SKM-1 treated with dmso at 0.1 percent for 144 hours (cell line): ENCODE data around the gene INPP5A.

Source experiments
- DNase-seq: peaks from one replicate; lab custom pipeline; 2025; ENCODE audit not compliant: unreplicated experiment; lab: John Stamatoyannopoulos, UW

The INPP5A gene

GRCh38 chr10:132655735-132656134 is 118.1 kb downstream of the INPP5A start:
- no peak for DNase-seq

DNA sequence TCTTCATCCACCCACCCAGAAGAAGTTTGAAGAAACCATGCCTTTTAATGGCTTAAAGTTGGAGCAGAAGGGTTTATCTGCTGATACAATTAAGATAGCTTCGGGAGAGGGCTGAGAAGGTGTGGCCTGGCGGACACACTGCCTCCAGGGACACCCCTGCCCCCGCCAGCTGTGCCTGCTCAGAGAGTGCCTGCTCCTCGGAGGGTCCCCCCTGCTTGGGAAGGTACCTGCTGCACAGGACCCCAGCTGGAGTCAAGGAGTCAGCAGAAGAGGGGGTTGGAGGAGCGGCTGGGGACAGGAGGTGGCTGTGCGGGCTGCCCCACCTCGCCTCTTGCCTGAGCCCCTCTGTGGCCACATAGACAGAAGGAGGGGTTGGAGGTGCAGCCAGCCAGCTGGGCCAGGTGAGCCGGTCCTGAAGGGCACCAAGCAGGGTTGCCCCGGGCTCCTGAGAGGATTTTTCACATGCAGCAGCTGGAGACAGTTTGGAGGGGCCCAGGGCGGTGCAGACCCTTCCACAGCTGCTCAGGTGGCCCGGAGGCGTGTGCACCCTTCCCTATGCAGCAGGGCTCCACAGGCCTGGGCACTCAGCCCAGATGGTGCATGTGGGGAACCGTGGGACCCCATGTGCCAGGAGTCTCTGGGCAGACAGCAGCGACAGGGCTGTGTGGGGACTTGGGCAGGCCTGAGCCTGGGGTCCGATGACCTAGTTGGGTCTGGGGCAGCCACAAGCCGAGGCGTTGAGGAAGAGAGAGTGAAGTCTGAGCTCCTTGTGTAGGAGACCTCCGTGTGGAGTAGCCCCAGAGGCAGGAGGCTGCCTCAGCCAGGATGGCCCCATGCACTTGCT is 118.9 kb downstream of the INPP5A start:
- DNase-seq = no peak

- no peak for DNase-seq
Observed at GRCh38 chr10:132657127-132657706, 119.6 kb downstream of the INPP5A start.

- DNase-seq = no peak
Observed at GRCh38 chr10:132657748-132658147, 120.2 kb downstream of the INPP5A start.

- DNase-seq = no peak
Observed at GRCh38 chr10:132658546-132659205, 121.1 kb downstream of the INPP5A start.

DNA sequence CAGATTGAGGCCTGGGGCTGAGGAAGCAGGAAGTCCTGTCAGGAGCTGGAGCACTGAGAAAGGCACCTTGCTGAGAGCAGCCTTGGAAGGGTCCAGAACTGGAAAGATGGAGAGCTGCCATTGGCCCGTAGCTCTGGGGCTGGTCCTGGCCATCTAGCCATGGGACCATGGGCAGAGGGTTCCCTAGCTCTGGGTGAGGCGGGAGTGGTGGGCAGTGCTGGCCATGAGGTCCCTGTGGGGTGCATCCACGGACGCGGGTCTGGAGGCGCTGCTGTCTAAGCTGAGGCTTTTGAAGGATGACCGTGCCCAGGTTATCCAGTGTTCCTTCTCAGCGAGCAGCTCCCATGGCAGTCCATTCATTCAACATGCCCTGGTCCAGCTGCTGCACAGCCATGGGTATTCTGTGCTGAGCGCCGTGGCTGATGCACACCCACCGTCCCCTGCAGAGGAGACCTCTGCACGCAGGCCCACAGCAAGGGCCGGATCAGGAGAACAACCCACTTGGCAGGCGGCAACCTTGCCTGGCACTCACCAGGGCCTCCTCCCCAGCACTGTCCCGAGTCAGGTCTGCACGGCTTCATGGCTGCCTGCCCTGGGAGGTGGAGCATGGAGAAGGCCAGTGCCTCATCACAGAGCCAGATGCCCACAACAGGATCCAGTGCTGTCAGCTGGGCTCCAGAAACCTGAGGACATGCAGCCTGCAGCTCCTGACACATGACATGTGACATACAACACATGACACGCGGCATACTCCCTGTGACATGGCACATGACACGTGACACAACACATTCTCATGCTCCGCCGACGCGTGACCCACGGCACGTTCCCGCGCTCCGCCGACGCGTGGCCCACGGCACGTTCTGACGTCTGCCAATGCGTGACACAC is 121.9 kb downstream of the INPP5A start:
- DNase-seq = no peak

DNA sequence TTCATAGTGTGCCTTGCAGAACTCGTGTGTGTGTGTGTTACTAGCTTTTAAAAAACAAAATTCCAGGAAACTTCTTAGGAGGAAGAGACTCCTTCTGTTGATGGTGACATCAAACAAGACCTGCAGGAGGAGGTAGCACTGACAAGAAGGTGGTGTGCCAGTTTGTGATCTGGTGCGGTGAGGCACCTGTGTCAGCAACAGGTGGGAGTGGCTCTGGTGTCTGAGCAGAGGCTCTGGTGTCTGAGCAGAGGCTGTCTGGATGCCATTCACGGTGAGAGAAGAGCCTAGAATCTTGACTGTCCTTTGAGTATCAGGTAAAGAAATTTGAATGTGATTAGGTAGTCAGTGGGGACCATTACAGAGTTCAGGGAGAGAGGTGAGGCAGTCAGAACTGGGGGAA is 122.8 kb downstream of the INPP5A start:
- no peak for DNase-seq

GRCh38 chr10:132662186-132662920 is 124.8 kb downstream of the INPP5A start:
- no peak for DNase-seq

GRCh38 chr10:132663666-132664365 is 126.2 kb downstream of the INPP5A start:
- DNase-seq = no peak

DNA sequence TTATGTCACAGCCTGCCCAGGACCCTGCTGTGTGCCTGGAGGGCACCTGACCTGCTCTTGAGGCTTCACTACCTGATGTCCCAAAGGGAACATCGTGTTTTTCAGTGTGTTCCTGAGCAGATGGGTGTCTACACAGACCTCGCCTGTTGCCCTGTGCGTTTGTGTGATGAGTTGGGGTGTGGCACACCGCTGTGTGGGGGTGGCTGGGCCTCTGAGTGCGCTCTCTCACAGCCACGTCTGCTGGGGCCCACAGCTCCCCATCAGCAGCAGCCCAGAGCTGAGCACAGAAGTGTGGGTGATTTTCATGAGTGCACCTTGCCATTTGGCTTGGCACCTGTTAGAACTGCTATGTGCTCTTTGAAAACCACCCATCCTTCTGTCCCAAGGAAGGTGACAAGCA is 126.8 kb downstream of the INPP5A start:
- no peak for DNase-seq

DNA sequence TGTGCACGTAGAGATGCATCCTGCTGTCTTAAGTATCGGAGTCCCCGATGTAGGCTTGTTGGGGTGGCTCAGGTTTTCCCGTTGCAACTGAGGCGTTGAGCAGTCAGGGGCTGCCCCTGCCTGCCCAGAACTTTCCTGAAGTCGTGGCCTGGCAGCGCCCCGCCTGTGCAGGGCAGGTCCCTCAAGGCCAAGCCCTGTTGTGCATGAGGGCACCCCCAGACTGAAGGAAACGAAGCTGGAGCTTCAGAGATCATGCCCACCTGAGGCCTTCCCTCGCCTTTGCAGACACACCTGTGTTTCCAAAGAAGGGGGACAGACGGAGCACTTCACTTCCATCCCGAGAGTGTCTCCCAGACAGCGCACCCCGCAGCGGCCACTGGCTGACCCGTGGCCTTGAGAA is 127.3 kb downstream of the INPP5A start:
- no peak for DNase-seq

GRCh38 chr10:132665946-132666704 is 128.5 kb downstream of the INPP5A start:
- DNase-seq = peak; percentile 8

DNA sequence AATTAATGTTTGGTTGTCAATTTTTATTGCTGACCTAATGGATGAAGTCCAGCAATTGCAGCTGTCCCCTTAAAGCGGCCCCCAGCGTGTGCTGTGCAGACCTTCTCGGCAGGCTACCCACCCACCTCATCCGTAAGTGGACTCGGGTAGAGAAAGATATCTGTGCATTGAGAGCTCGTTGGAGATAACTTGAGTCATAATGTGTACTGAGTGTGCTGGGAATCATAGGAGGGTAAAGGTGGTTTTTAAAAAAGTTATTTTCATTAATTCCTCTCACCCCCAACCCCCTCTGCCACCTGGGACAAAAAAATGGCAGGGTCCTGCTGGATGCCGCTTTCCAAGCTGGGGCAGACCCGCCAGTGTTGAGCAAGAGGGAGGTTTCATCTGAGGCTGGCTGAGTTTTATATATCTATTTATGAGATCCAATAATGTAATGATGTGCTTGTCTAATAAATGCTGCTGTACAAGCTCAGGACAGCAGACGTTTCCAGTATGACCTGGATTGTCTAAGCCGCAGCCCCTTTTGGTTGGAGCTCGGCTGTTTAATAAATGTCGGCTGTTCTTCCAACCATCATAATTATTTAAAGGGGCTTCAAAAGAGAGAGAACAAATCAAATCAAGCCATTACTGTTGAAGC is 129.2 kb downstream of the INPP5A start:
- DNase-seq = no peak

DNA sequence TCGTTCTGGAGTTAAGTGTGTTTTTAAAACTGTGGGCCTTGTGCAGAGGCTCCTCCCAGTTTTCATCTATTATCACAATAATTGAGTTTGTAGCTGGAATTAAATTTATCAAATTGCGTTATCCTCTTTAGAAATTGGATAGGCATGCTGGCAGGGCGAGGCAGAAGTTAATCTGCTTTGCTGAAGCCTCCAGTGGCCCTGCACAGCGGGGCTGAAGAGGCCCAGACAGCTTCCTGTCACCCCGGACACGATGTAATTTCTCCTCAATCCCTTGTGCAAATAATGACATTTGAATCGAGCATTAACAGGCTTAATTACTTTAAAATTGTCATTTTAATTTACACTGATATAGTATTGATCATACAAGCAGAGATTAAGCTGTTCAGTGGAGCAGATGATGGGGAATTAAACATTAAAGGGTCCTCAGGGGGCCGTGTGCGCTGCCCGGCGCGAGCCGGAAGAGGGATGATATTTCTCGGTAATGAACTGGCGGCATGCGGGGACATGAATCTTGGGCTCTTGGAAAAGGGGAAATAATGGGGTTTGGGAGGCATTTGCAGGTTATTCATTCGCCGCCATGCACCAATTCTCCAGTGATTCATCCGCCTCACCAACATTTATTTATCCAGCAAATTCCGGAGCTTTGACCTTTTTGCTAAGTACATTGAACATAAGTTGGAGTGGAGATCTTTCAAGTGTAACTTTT is 129.9 kb downstream of the INPP5A start:
- DNase-seq = no peak

DNA sequence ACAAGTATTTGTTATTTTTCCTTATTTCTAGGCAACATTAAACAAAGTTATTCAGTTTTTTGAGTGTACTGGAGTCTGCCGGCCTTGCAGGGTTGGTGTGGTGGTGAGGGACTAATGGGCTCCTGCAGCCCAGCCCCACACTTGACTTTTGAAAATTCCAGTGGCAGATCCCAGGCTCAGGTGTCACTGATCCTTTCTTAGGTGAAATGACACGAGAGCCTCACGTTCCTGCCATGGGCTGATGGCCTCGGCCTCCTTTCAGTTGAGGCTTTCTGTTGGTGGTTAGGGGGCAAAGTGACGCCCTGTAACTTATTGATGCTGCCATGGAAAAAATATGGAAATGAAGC is 130.4 kb downstream of the INPP5A start:
- no peak for DNase-seq

DNA sequence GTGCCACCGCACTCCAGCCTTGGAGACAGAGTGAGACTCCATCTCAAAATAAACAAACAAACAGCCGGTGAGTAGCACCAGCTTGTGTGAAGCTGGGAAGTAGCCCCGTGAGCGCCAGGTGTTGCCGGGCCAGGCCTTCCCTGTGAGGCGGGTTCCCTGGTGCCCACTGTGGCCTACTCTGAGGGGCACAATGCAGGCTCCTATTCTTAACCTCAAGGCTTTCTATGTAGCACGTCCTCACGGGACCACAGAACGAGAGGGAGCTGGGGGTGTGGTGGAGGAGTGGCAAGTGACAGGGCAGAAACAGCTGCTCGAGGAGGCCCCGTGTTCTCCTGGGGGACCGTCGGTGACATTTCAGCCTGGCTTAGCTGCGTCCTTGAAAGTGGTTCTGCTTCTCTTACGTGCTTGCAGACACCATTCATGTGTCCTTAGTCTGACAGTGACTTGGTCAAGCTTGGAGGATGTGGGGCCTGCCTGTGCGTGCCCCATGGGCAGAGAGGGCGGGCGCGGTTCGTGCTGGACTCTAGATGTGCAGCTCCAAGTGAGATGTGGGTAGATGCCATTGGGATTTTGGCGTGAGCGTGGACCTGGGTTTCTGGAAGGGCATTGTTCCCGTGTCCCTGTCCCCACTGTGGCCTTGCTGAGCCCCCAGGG is 131.7 kb downstream of the INPP5A start:
- DNase-seq = no peak

DNA sequence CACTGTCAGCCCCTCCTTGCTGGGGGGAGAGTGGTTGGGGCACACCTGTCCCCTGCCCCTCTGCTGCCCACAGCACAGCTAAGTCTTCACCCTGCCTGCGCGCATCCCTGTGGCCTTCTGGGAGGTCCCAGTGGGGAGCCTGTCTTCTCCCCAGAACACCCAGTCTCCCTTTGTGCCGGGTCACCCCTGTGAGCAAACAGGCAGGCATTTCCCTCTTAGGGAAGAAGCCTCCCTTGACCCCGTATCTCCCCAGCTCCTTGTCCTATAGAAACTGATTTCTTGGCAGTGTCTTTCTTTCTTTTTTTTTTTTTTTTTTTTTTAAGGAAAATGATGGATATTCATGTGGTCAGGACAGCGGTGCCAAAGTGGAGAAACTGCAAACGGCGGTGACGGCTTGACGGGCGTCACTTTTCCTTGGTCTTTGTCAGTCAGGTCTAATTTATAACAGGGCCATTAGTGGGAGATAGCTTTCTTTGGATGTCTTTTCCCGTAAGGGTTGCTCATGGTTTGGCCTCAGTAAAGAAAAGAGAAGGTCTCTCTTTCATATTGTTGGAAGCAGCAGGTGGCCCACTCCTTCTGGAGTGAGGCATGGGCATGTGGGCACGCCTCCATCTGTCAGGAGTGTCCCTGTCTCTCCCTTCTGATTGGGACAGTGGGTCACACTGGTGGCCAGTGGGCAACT is 133.1 kb downstream of the INPP5A start:
- no peak for DNase-seq
